Gastrocnemius medialis (tissue), 4 donors: ENCODE measurements around the gene CMIP. TPM values are rescaled to one million over a fixed set of nuclear protein-coding genes. Genes with fewer than 3 reads are reported as not detected.

Source experiments
- ATAC-seq, 2 donors: fragments of 150-250 bp; one replicate each; pipeline ENCODE4 v1.9.1; 2016
- DNase-seq, 2 donors: peaks; one replicate each; pipeline ENCODE4 v3.0.0-alpha.2; 2019
- H3K27ac ChIP-seq, 4 donors: fragments of 200-600 bp; sonication (generic); 1 replicate in 1 of 4; 2 replicates in 3 of 4; pipeline ENCODE4 v1.5.1; 2016 to 2018; ENCODE audit warnings: mild to moderate bottlenecking in 2 of 4, moderate library complexity in 1 of 4
- H3K27me3 ChIP-seq, 3 donors: fragments of 200-600 bp; sonication (generic) in 2 of 3; 1 replicate in 1 of 3; 2 replicates in 2 of 3; pipeline versions ENCODE4 v1.5.1 to v1.6.0; 2016 to 2019; ENCODE audit warnings: mild to moderate bottlenecking in 1 of 3, moderate library complexity in 1 of 3
- H3K36me3 ChIP-seq, 2 donors: fragments of 200-600 bp; sonication (generic) in 1 of 2; one replicate each; pipeline ENCODE4 v1.5.1; 2017 to 2018
- H3K4me1 ChIP-seq, 2 donors: fragments of 200-600 bp; sonication (generic) in 1 of 2; one replicate each; pipeline ENCODE4 v1.5.1; 2016 to 2017; ENCODE audit warnings: mild to moderate bottlenecking in 2 of 2
- H3K4me3 ChIP-seq, 4 donors: fragments of 200-600 bp; sonication (generic) in 3 of 4; 1 replicate in 1 of 4; 2 replicates in 3 of 4; pipeline ENCODE4 v1.5.1; 2016 to 2019; ENCODE audit warnings: mild to moderate bottlenecking in 2 of 4
- H3K9me3 ChIP-seq, 3 donors: fragments of 200-600 bp; sonication (generic) in 2 of 3; 1 replicate in 1 of 3; 2 replicates in 2 of 3; pipeline ENCODE4 v1.5.1; 2016 to 2019
- CTCF ChIP-seq, 5 experiments: fragments of 450-650 bp in 3 of 5; fragments of 200-600 bp in 2 of 5; sonication (generic) in 2 of 5; IDR thresholded peaks in 4 of 5; conservative IDR thresholded peaks in 1 of 5; 1 replicate in 4 of 5; 2 replicates in 1 of 5; pipeline ENCODE4 v1.5.1; 2016 to 2019; ENCODE audit warnings: antibody characterized with exemption in 5 of 5, mild to moderate bottlenecking in 3 of 5, moderate library complexity in 3 of 5
- POLR2A ChIP-seq, 2 donors: fragments of 450-650 bp; IDR thresholded peaks; one replicate each; pipeline ENCODE4 v1.6.1; 2017; ENCODE audit warnings: antibody characterized with exemption in 2 of 2, mild to moderate bottlenecking in 2 of 2, moderate library complexity in 2 of 2
- in situ Hi-C, 4 donors: fragments of 200-750 bp; cut with MboI; loops; one replicate each; pipeline versions ENCODE4 v1.15.0 to v1.8.0; 2017; ENCODE audit warnings: low sequenced_read_pairs in 4 of 4
- intact Hi-C: fragments of 100-400 bp; cut with DNase I; formaldehyde crosslinking; loops from one replicate; pipeline ENCODE4 v1.15.1; 2023; ENCODE audit warnings: low total_unique reads
- total RNA-seq, 4 donors: library from RNA; depleted of rRNA; stranded (reverse); fragments of >200 nt; gene quantifications; one replicate each; pipeline versions ENCODE4 v1.1.0 to v1.2.3, GENCODE V29; 2016

The CMIP gene
- total RNA-seq, 4 donors from 2014 or later = 0.90 to 5.1 (median 2.7) TPM

GRCh38 chr16:81640681-81641070, 196.1 kb downstream of the CMIP start:
- Histone ChIP-seq H3K4me1 (no peaks in the 10 kb centered on the region), H3K36me3 (no peaks in the 10 kb centered on the region), H3K9me3 (no peaks in the 10 kb centered on the region), H3K27me3 (no peaks in the 10 kb centered on the region), H3K4me3 (no peak overlapping the region), H3K27ac (no peak overlapping the region)
- intact Hi-C loops = no loop called here
- no peak for TF ChIP-seq POLR2A (IDR thresholded peaks at IDR 0.05)
- TF ChIP-seq CTCF (IDR thresholded peaks at IDR 0.05 in 4 of 5, conservative IDR thresholded peaks at IDR 0.05 in 1 of 5) = no peak
- DNase-seq (no peak), ATAC-seq (no peak)
- in situ Hi-C loops = no loop called here

GRCh38 chr16:81641395-81642106, 196.9 kb downstream of the CMIP start:
- Histone ChIP-seq H3K4me3 (no peak overlapping the region), H3K27ac (no peak overlapping the region), H3K4me1 (no peaks in the 10 kb centered on the region), H3K27me3 (no peaks in the 10 kb centered on the region), H3K9me3 (no peaks in the 10 kb centered on the region), H3K36me3 (no peaks in the 10 kb centered on the region)
- DNase-seq (no peak), ATAC-seq (no peak)
- in situ Hi-C loops (no loop called here), intact Hi-C loops (no loop called here)
- TF ChIP-seq POLR2A (IDR thresholded peaks at IDR 0.05) = no peak
- TF ChIP-seq CTCF (IDR thresholded peaks at IDR 0.05 in 4 of 5, conservative IDR thresholded peaks at IDR 0.05 in 1 of 5) = no peak

GRCh38 chr16:81642107-81642436, 197.5 kb downstream of the CMIP start:
- no peak overlapping the region for H3K27ac ChIP-seq
- no peak for TF ChIP-seq POLR2A (IDR thresholded peaks at IDR 0.05)
- in situ Hi-C loops = no loop called here
- intact Hi-C loops = no loop called here
- no peak overlapping the region for H3K4me3 ChIP-seq
- H3K4me1 ChIP-seq = no peaks in the 10 kb centered on the region
- DNase-seq = no peak
- H3K9me3 ChIP-seq = no peaks in the 10 kb centered on the region
- H3K36me3 ChIP-seq = no peaks in the 10 kb centered on the region
- H3K27me3 ChIP-seq = no peaks in the 10 kb centered on the region
- no peak for ATAC-seq

GRCh38 chr16:81642943-81643342, 198.3 kb downstream of the CMIP start:
- no peak for DNase-seq
- TF ChIP-seq POLR2A (IDR thresholded peaks at IDR 0.05) = no peak
- TF ChIP-seq CTCF (IDR thresholded peaks at IDR 0.05 in 4 of 5, conservative IDR thresholded peaks at IDR 0.05 in 1 of 5) = no peak
- in situ Hi-C loops = no loop called here

GRCh38 chr16:81645266-81645694, 200.7 kb downstream of the CMIP start:
- Histone ChIP-seq H3K4me3 (no peak overlapping the region), H3K27ac (no peak overlapping the region), H3K27me3 (peaks cover 0 to 2% (median 0%) of the 10 kb centered on the region in 3 donors), H3K36me3 (no peaks in the 10 kb centered on the region), H3K4me1 (no peaks in the 10 kb centered on the region), H3K9me3 (no peaks in the 10 kb centered on the region)
- DNase-seq (peak in 1 of 2 donors; percentile 32), ATAC-seq (no peak)
- in situ Hi-C loops = no loop called here
- intact Hi-C loops = no loop called here
- TF ChIP-seq POLR2A (IDR thresholded peaks at IDR 0.05) (no peak), CTCF (IDR thresholded peaks at IDR 0.05 in 4 of 5, conservative IDR thresholded peaks at IDR 0.05 in 1 of 5) (no peak)

More at GRCh38 chr16:81642943-81643342, 198.3 kb downstream of the CMIP start:
- Histone ChIP-seq H3K4me3 (no peak overlapping the region), H3K36me3 (no peaks in the 10 kb centered on the region), H3K27me3 (no peaks in the 10 kb centered on the region), H3K4me1 (no peaks in the 10 kb centered on the region), H3K9me3 (no peaks in the 10 kb centered on the region), H3K27ac (no peak overlapping the region)
- intact Hi-C loops = no loop called here
- no peak for ATAC-seq
